Stomach (tissue), 9 donors: Measurements from ENCODE around the gene UFSP1. TPM values are rescaled to one million over a fixed set of nuclear protein-coding genes. Genes with fewer than 3 reads are reported as not detected.

Source experiments
- DNase-seq, 2 donors: peaks; one replicate each; pipeline versions ENCODE4 v3.0.0 to v3.0.0-alpha.2; 2013 to 2019
- H3K27ac ChIP-seq, 5 donors: fragments of 200-600 bp in 4 of 5; sonication (generic) in 4 of 5; one replicate each; pipeline ENCODE4 v1.5.1; 2013 to 2019; ENCODE audit warnings: mild to moderate bottlenecking in 1 of 5, moderate library complexity in 1 of 5
- H3K27me3 ChIP-seq, 3 donors: fragments of 200-600 bp; sonication (generic); one replicate each; pipeline ENCODE4 v1.5.1; 2017 to 2019; ENCODE audit warnings: mixed run types in 1 of 3
- H3K36me3 ChIP-seq, 4 donors: fragments of 200-600 bp; sonication (generic); 1 replicate in 3 of 4; 2 replicates in 1 of 4; pipeline ENCODE4 v1.5.1; 2016 to 2019
- H3K4me1 ChIP-seq, 4 donors: fragments of 200-600 bp; sonication (generic); one replicate each; pipeline ENCODE4 v1.5.1; 2016 to 2019
- H3K4me3 ChIP-seq, 4 donors: fragments of 200-600 bp; sonication (generic) in 3 of 4; one replicate each; pipeline ENCODE4 v1.5.1; 2016 to 2019; ENCODE audit warnings: mild to moderate bottlenecking in 1 of 4
- H3K9me3 ChIP-seq, 4 donors: fragments of 200-600 bp; sonication (generic); one replicate each; pipeline ENCODE4 v1.5.1; 2016 to 2019
- EP300 ChIP-seq: sonication (generic); formaldehyde crosslinking; IDR thresholded peaks from one replicate; pipeline ENCODE4 v1.6.1; 2017; ENCODE audit warnings: antibody characterized with exemption
- POLR2A ChIP-seq, 4 donors: fragments of 450-650 bp; IDR thresholded peaks; one replicate each; pipeline ENCODE4 v1.6.1; 2016; ENCODE audit warnings: antibody characterized with exemption in 4 of 4, control low read depth in 2 of 4, mild to moderate bottlenecking in 1 of 4, moderate library complexity in 1 of 4
- POLR2AphosphoS5 ChIP-seq, 3 donors: sonication (generic); formaldehyde crosslinking; IDR thresholded peaks; one replicate each; pipeline ENCODE4 v1.6.1; 2016; ENCODE audit warnings: antibody characterized with exemption in 3 of 3
- WGBS, 5 donors: extraction: QIAGEN DNeasy Blood & Tissue Kit in 3 of 5; methylation state at CpG; one replicate each; pipeline versions ENCODE4 v1.1.5 to v1.1.7; 2013 to 2018; 5-methylcytosine and 5-hydroxymethylcytosine counted together
- intact Hi-C: fragments of 100-400 bp; cut with DNase I; formaldehyde crosslinking; loops from one replicate; pipeline ENCODE4 v1.15.1; 2023; ENCODE audit warnings: low total_unique reads
- polyA plus RNA-seq, 3 donors: library from polyadenylated mRNA; stranded (reverse); fragments of 200-250 nt; gene quantifications; one replicate each; pipeline ENCODE4 v1.2.3, GENCODE V29; 2013
- total RNA-seq, 5 donors: library from RNA; depleted of rRNA; stranded (reverse); fragments of >200 nt; gene quantifications; one replicate each; pipeline versions ENCODE4 v1.1.0 to v1.2.3, GENCODE V29; 2014 to 2016
- TF ChIP-seq, protein P1 (sequence below), 7 experiments: fragments of 450-650 bp in 4 of 7; fragments of 200-600 bp in 3 of 7; sonication (generic) in 3 of 7; IDR thresholded peaks; one replicate each; pipeline ENCODE4 v1.5.1; 2016 to 2019; ENCODE audit warnings: antibody characterized with exemption in 7 of 7, control low read depth in 2 of 7, mild to moderate bottlenecking in 1 of 7
- donor health status: healthy with polysubstance abuse.
- donor health status: Bipolar disorder and iron deficiency.
- donor health status: healthy.

UFSP1 gene
- total and polyA plus RNA-seq, 8 donors, result 0.73 to 22.6 (median 4.1) TPM; not detected in 3

- H3K9me3 ChIP-seq, result no peaks in the 10 kb centered on the region
- TF ChIP-seq POLR2A (IDR thresholded peaks at IDR 0.05) (no peak), POLR2AphosphoS5 (IDR thresholded peaks at IDR 0.05) (no peak), EP300 (no peak)
- TF ChIP-seq, protein P1, sequence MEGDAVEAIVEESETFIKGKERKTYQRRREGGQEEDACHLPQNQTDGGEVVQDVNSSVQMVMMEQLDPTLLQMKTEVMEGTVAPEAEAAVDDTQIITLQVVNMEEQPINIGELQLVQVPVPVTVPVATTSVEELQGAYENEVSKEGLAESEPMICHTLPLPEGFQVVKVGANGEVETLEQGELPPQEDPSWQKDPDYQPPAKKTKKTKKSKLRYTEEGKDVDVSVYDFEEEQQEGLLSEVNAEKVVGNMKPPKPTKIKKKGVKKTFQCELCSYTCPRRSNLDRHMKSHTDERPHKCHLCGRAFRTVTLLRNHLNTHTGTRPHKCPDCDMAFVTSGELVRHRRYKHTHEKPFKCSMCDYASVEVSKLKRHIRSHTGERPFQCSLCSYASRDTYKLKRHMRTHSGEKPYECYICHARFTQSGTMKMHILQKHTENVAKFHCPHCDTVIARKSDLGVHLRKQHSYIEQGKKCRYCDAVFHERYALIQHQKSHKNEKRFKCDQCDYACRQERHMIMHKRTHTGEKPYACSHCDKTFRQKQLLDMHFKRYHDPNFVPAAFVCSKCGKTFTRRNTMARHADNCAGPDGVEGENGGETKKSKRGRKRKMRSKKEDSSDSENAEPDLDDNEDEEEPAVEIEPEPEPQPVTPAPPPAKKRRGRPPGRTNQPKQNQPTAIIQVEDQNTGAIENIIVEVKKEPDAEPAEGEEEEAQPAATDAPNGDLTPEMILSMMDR (IDR thresholded peaks at IDR 0.05), result no peak
- DNase-seq, result no peak
- H3K27ac ChIP-seq, result no peak overlapping the region
- H3K27me3 ChIP-seq, result peaks cover 13 to 66% (median 17%) of the 10 kb centered on the region in 3 donors
- no peak overlapping the region for H3K4me3 ChIP-seq
- H3K36me3 ChIP-seq, result no peaks in the 10 kb centered on the region
- H3K4me1 ChIP-seq, result peaks cover 13 to 22% (median 16%) of the 10 kb centered on the region in 4 donors
- WGBS, 5 donors, result 61 to 85% (median 75%) methylated on average over 2 of the region's 2 CpGs
- intact Hi-C loops, result no loop called here
Measured at GRCh38 chr7:100900978-100901377, 11.5 kb upstream of the UFSP1 start.

DNA sequence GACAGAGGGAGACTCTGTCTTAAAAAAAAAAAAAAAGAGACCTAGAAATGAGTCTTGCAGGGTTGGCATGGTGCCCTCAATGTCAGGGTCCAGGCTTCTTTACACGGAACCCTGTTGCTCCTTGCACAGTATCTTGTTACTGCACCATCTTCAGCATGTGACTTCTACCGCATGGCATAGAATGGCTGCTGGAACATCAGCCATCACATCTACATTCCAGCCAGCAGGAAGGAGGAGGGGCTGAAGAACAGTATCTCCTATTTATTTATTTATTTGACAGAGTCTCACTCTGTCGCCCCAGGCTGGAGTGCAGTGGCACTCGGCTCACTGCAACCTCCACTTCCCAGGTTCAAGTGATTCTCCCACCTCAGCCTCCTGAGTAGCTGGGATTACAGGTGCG is 9.9 kb upstream of the UFSP1 start:
- no peaks in the 10 kb centered on the region for H3K9me3 ChIP-seq
- no peak overlapping the region for H3K4me3 ChIP-seq
- DNase-seq, result no peak
- peaks cover 29 to 37% (median 31%) of the 10 kb centered on the region in 4 donors for H3K4me1 ChIP-seq
- H3K36me3 ChIP-seq, result no peaks in the 10 kb centered on the region
- peaks cover 19 to 81% (median 32%) of the 10 kb centered on the region in 3 donors for H3K27me3 ChIP-seq
- no peak overlapping the region for H3K27ac ChIP-seq
- intact Hi-C loops, result loop anchor here (5.0 kb wide), 1 partner anchor 158 kb away; no protein-coding TSS in a partner anchor
- TF ChIP-seq POLR2AphosphoS5 (IDR thresholded peaks at IDR 0.05) (no peak), EP300 (no peak), POLR2A (IDR thresholded peaks at IDR 0.05) (no peak)
- TF ChIP-seq, protein P1 (IDR thresholded peaks at IDR 0.05), result no peak
- 93 to 97% (median 95%) methylated on average over 5 of the region's 5 CpGs for WGBS, 5 donors

DNA sequence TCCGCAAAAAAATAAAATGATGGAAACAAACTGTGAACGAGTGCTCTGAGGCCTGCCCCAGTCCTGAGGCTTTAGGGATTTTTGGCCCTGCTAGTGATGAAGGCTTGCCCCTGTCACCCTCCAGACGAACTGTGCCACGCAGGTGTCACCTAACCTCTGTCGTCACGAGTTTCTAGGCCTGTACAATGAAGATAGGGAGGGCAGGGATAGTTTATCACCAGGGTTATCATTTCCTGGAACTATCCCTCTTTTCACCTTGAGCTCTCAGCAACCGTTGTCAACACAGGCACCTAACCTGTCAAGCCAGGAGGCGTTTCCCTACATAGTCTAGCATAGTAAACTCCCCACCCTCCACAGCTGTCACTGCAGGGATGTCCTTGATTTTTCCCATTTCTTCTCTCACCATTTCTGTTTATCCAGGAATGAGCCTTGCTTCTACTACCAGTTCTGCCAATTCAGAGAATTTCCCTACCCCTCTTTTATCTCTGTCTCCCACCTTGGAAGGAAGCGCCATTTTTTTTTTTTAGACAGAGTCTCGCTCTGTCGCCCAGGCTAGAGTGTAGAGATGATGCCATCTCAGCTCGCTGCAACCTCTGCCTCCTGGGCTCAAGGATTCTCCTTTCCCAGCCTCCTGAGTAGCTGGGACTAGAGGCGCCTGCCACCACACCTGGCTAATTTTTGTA is 8.4 kb upstream of the UFSP1 start:
- H3K4me3 ChIP-seq, result no peak overlapping the region
- intact Hi-C loops, result loop anchor here (5.0 kb wide), 1 partner anchor 159 kb away; no protein-coding TSS in a partner anchor
- no peaks in the 10 kb centered on the region for H3K36me3 ChIP-seq
- DNase-seq, result peak in 1 of 2 donors; percentile 76
- 62 to 69% (median 66%) methylated on average over 13 of the region's 13 CpGs for WGBS, 5 donors
- H3K9me3 ChIP-seq, result no peaks in the 10 kb centered on the region
- H3K27ac ChIP-seq, result no peak overlapping the region
- peaks cover 19 to 91% (median 34%) of the 10 kb centered on the region in 3 donors for H3K27me3 ChIP-seq
- TF ChIP-seq POLR2A (IDR thresholded peaks at IDR 0.05) (no peak), EP300 (no peak), POLR2AphosphoS5 (IDR thresholded peaks at IDR 0.05) (no peak)
- TF ChIP-seq, protein P1 (IDR thresholded peaks at IDR 0.05), result no peak
- peaks cover 31 to 41% (median 34%) of the 10 kb centered on the region in 4 donors for H3K4me1 ChIP-seq

GRCh38 chr7:100896732-100897608 is 7.5 kb upstream of the UFSP1 start:
- 1 to 8% (median 2%) methylated on average over 14 to 95 of the region's 95 CpGs for WGBS, 5 donors

More at GRCh38 chr7:100896732-100897608, 7.5 kb upstream of the UFSP1 start:
- intact Hi-C loops, result loop anchor here (5.0 kb wide), 1 partner anchor 160 kb away; no protein-coding TSS in a partner anchor
- H3K27ac ChIP-seq, result no peak overlapping the region
- TF ChIP-seq EP300, result no peak
- TF ChIP-seq, protein P1 (IDR thresholded peaks at IDR 0.05), result peak in 5 of 7 experiments; percentile 51 to 85 (median 63)
- DNase-seq, result peak; percentile 63 to 80
- peak overlapping the region; percentile 41 to 56 (median 46) for H3K4me3 ChIP-seq
- peaks cover 19 to 90% (median 34%) of the 10 kb centered on the region in 3 donors for H3K27me3 ChIP-seq
- no peaks in the 10 kb centered on the region for H3K36me3 ChIP-seq
- H3K4me1 ChIP-seq, result peaks cover 31 to 39% (median 34%) of the 10 kb centered on the region in 4 donors
- H3K9me3 ChIP-seq, result no peaks in the 10 kb centered on the region
